OCI-LY3 (cell line): ENCODE data around the gene ZNF605.

Experiments used
- CTCF ChIP-seq: fragments of 200-600, 300-600 bp; sonication (generic); IDR thresholded peaks from 2 replicates; pipeline ENCODE4 v1.5.1; 2014; ENCODE audit warnings: antibody characterized with exemption, low read length, low read depth
- EZH2phosphoT487 ChIP-seq: fragments of 200-600 bp; shearing (Covaris generic); IDR thresholded peaks from 2 replicates; pipeline ENCODE4 v1.6.1; 2018; ENCODE audit warnings: antibody characterized with exemption, mixed run types, low read depth

GRCh38 chr12:132872073-132872855 is 83.8 kb downstream of the ZNF605 start:
- no peak for TF ChIP-seq CTCF
- no peak for TF ChIP-seq EZH2phosphoT487
